Measurements from ENCODE around the gene ZNF280D.
"Not testable (repeated sequence)": the region's sequence is repeated elsewhere in the genome, so short reads cannot be mapped to it uniquely, and the experiment has no call there.

The ZNF280D gene

GRCh38 chr15:56733136-56734012, at the start of gene ZNF280D:
ZNF280D (minus strand) TSS chr15:56733509; CDS start chr15:56707109, 26,400 bp downstream.
- DNase-seq (ENCODE audit: low read depth in 1 of 2, low spot score in 1 of 2), result peak; percentile 52 to 72

GRCh38 chr15:56782306-56782705, 49.0 kb upstream of the ZNF280D start:
- DNase-seq (ENCODE audit: low read depth in 1 of 2, low spot score in 1 of 2), result no peak

- no peak for DNase-seq (ENCODE audit: low read depth in 1 of 2, low spot score in 1 of 2)
Measured at GRCh38 chr15:56781666-56782065, 48.4 kb upstream of the ZNF280D start.

- DNase-seq (ENCODE audit: low read depth in 1 of 2, low spot score in 1 of 2), result not testable (repeated sequence)
Measured at GRCh38 chr15:56780102-56780725, 46.9 kb upstream of the ZNF280D start.

- DNase-seq (ENCODE audit: low read depth in 1 of 2, low spot score in 1 of 2), result not testable (repeated sequence)
Measured at GRCh38 chr15:56779449-56779848, 46.1 kb upstream of the ZNF280D start.

- DNase-seq (ENCODE audit: low read depth in 1 of 2, low spot score in 1 of 2), result no peak
Measured at GRCh38 chr15:56778761-56779160, 45.5 kb upstream of the ZNF280D start.

- no peak for DNase-seq (ENCODE audit: low read depth in 1 of 2, low spot score in 1 of 2)
Measured at GRCh38 chr15:56776839-56777238, 43.5 kb upstream of the ZNF280D start.

GRCh38 chr15:56775641-56776040, 42.3 kb upstream of the ZNF280D start:
- DNase-seq (ENCODE audit: low read depth in 1 of 2, low spot score in 1 of 2), result no peak

GRCh38 chr15:56774356-56774755, 41.0 kb upstream of the ZNF280D start:
- no peak for DNase-seq (ENCODE audit: low read depth in 1 of 2, low spot score in 1 of 2)

- DNase-seq (ENCODE audit: low read depth in 1 of 2, low spot score in 1 of 2), result no peak
Measured at GRCh38 chr15:56772868-56773639, 39.7 kb upstream of the ZNF280D start.

GRCh38 chr15:56770173-56770572, 36.9 kb upstream of the ZNF280D start:
- no peak for DNase-seq (ENCODE audit: low read depth in 1 of 2, low spot score in 1 of 2)

- DNase-seq (ENCODE audit: low read depth in 1 of 2, low spot score in 1 of 2), result no peak
Measured at GRCh38 chr15:56767315-56767714, 34.0 kb upstream of the ZNF280D start.

GRCh38 chr15:56765251-56765650, 31.9 kb upstream of the ZNF280D start:
- no peak for DNase-seq (ENCODE audit: low read depth in 1 of 2, low spot score in 1 of 2)

GRCh38 chr15:56763141-56763895, 30.0 kb upstream of the ZNF280D start:
- no peak for DNase-seq (ENCODE audit: low read depth in 1 of 2, low spot score in 1 of 2)

- DNase-seq (ENCODE audit: low read depth in 1 of 2, low spot score in 1 of 2), result no peak
Measured at GRCh38 chr15:56760186-56760585, 26.9 kb upstream of the ZNF280D start.

GRCh38 chr15:56759450-56759845, 26.1 kb upstream of the ZNF280D start:
- no peak for DNase-seq (ENCODE audit: low read depth in 1 of 2, low spot score in 1 of 2)

- DNase-seq (ENCODE audit: low read depth in 1 of 2, low spot score in 1 of 2), result no peak
Measured at GRCh38 chr15:56758770-56759449, 25.6 kb upstream of the ZNF280D start.

- DNase-seq (ENCODE audit: low read depth in 1 of 2, low spot score in 1 of 2), result no peak
Measured at GRCh38 chr15:56757875-56758274, 24.6 kb upstream of the ZNF280D start.

GRCh38 chr15:56754772-56755370, 21.6 kb upstream of the ZNF280D start:
- no peak for DNase-seq (ENCODE audit: low read depth in 1 of 2, low spot score in 1 of 2)

- no peak for DNase-seq (ENCODE audit: low read depth in 1 of 2, low spot score in 1 of 2)
Measured at GRCh38 chr15:56752986-56753385, 19.7 kb upstream of the ZNF280D start.

Measured in stimulated activated CD4-positive, alpha-beta T cell treated with anti-CD3 and anti-CD28 coated beads, Interleukin-15, amount 100 ng/mL, for 1 hour (primary cell).